ENCODE measurements around the gene SLC1A1.

Gene SLC1A1

DNA sequence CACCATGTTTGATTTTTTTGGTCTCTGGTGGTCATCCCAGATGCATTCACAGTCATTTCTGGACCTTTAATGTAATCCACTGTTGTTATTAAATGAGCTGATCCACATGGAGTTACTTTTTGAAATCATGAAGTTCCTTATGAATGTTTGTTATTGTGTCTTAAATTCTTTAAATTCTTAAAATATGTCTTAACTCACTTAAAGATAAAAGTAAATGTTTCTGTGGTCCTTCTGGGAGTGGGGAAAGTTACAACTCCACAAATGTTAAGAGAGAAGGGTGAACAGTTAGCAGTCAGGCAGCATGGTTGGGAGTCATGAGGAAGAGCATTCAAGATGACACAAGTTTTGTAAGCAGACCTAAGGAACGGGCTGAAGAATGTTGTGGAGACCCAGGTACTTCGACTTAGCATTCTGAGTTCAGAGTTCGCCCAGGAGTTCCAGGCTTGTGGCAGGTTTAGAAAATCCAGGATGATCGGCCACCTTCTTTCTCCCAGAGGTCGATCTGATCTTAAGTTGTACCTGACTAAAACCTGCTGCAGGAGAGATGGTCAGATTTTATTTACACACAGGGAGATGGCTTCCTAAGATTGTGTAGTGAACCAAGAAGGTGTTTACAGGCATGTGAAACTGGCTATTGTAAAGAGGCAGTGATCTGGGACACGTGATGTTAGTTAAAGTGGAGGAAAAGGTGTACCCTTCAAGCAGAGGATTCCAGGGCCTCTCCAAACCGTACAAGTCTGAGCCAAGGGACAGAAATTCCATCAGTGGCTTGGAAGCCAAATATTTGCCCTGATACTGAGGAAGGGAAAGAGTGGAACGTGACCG is 17.2 kb downstream of the SLC1A1 start:
- H3K27me3 ChIP-seq (ENCODE audit: control insufficient read depth, insufficient read depth, low read length), result no peaks in the 10 kb centered on the region
- no peak overlapping the region for H3K9ac ChIP-seq (ENCODE audit: low read length)
- no peak overlapping the region for H3K4me3 ChIP-seq (ENCODE audit: low read length)
- no peaks in the 10 kb centered on the region for H3K4me1 ChIP-seq (ENCODE audit: control insufficient read depth, low read depth, low read length)
- H3K9me3 ChIP-seq (ENCODE audit: control insufficient read depth, low read depth, low read length), result no peaks in the 10 kb centered on the region
- H3K27ac ChIP-seq (ENCODE audit: low read length), result no peak overlapping the region
- H3K36me3 ChIP-seq (ENCODE audit: control insufficient read depth, low read depth, low read length), result no peaks in the 10 kb centered on the region

DNA sequence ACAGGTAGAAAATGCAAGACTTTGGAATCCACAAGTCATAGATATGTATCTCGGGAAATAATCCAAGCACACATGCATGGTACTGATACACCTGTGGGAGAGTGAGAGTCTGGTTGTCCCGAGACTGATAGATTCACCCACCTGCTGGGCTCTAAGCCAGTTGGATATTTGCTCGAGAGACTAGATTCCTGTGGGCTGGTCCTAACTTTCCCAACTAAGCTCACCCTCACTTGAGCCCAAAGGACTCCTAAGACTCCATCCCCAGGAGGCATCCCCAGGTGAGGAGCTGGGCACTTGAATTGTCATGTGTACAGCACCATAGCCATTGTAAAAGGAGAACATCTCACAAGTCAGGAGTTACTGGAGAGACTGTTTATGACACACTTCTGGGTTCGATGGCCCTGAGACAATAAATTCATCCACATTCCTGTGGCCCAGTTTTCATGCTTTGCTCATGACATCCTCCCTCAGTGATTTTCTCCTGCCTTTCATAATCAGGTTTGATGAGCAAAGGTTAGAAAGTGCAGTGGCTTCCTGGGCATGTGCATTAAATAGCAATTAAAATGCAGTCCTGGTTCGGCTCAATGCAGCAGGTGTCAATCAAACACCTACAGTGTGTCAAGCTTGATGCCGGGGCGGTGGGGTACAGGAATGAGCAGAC is 18.1 kb downstream of the SLC1A1 start:
- no peak overlapping the region for H3K9ac ChIP-seq (ENCODE audit: low read length)
- no peaks in the 10 kb centered on the region for H3K4me1 ChIP-seq (ENCODE audit: control insufficient read depth, low read depth, low read length)
- H3K27ac ChIP-seq (ENCODE audit: low read length), result no peak overlapping the region
- no peaks in the 10 kb centered on the region for H3K27me3 ChIP-seq (ENCODE audit: control insufficient read depth, insufficient read depth, low read length)
- no peaks in the 10 kb centered on the region for H3K9me3 ChIP-seq (ENCODE audit: control insufficient read depth, low read depth, low read length)
- H3K36me3 ChIP-seq (ENCODE audit: control insufficient read depth, low read depth, low read length), result no peaks in the 10 kb centered on the region
- H3K4me3 ChIP-seq (ENCODE audit: low read length), result no peak overlapping the region

DNA sequence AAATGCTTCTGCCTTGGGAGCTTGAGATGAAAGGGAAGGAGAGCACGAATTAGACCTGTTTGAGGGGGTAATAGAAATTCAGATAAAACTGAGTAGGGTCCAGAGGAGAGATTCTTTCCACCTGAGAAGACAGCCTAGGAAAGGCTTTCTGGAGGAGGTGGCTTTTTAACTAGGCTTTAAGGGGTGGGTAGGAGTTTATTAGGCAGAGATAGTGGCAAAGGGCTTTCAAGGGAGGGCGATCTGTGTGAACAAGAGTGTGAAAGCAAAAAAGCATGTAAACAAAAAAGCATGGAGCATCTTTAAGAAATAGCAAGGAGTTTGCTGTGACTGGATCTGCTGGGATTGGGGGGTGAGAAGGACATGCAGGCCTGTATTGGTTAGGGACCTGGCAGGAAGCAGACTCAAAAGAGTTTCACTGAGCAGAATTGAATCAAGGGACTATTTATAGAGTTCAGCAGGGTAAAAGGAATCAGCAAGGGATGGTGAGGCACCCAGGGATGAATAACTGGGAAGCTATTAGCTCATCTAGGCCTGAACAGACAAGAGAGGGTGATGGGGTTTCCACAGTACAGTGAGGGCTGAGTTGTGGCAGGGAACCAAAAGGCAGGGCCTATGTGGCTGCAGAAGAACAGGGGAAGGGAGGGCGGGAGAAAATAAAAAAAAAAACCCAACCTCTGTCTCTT is 18.8 kb downstream of the SLC1A1 start:
- no peak overlapping the region for H3K4me3 ChIP-seq (ENCODE audit: low read length)

DNA sequence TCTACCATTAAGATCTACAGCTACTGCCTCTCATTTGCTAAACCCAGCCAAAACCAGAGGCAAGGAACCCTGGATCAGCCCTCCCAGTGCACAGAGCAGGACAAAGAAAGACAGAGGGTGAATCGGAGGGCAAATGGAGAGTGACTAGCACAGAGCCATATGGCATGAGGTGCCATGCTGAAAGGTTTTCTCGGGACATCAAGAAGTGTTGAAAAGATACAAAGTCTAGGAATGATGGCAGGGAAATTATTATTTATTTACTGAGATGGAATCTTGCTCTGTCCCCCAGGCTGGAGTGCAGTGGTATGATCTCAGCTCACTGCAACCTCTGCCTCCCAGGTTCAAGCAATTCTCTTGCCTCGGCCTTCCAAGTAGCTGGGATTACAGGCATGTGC is 19.3 kb downstream of the SLC1A1 start:
- peaks cover 10% of the 10 kb centered on the region for H3K4me1 ChIP-seq (ENCODE audit: control insufficient read depth, low read depth, low read length)
- no peak overlapping the region for H3K4me3 ChIP-seq (ENCODE audit: low read length)
- H3K36me3 ChIP-seq (ENCODE audit: control insufficient read depth, low read depth, low read length), result no peaks in the 10 kb centered on the region
- no peak overlapping the region for H3K27ac ChIP-seq (ENCODE audit: low read length)
- H3K27me3 ChIP-seq (ENCODE audit: control insufficient read depth, insufficient read depth, low read length), result no peaks in the 10 kb centered on the region
- H3K9ac ChIP-seq (ENCODE audit: low read length), result no peak overlapping the region
- no peaks in the 10 kb centered on the region for H3K9me3 ChIP-seq (ENCODE audit: control insufficient read depth, low read depth, low read length)

More for the DNA sequence above, 18.8 kb downstream of the SLC1A1 start:
- H3K4me1 ChIP-seq (ENCODE audit: control insufficient read depth, low read depth, low read length), result peaks cover 5% of the 10 kb centered on the region
- H3K36me3 ChIP-seq (ENCODE audit: control insufficient read depth, low read depth, low read length), result no peaks in the 10 kb centered on the region
- no peaks in the 10 kb centered on the region for H3K27me3 ChIP-seq (ENCODE audit: control insufficient read depth, insufficient read depth, low read length)
- H3K9ac ChIP-seq (ENCODE audit: low read length), result no peak overlapping the region
- H3K27ac ChIP-seq (ENCODE audit: low read length), result no peak overlapping the region
- H3K9me3 ChIP-seq (ENCODE audit: control insufficient read depth, low read depth, low read length), result no peaks in the 10 kb centered on the region

DNA sequence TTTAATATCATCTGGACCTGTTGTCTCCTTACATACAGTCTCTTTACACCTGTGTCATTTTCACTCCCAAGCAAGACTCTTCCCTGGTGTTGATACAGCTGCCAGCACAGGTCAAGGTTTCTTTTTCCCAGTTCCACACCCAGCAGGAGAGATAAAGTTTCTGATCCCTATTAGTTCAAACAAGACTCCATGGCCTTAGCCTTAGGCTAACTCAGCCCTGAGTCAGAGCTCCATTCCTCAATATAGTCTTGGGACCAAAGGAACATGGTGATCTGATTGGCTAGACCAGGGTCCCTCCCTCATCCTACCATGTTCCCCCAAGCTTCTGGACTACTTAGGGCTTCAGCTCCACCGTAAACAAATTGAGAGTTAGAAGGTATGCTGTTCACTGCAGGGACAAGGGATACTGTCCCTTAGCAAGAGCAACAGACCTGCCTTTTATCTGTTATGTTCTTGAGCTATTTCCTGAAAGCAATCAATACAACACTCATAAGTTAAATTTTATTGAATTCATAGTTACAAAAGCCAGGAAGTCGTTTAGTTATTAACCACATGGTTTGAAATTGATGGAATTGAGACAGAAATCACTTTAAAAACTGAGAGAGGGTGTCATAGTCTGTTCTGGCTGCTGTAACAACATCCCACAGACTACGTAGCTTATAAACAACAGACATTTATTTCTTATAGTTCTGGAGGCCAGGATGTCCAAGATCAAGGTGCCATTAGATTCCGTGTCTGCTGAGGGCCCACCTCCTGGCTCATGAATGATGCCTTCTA is 20.5 kb downstream of the SLC1A1 start:
- Histone ChIP-seq H3K27ac (ENCODE audit: low read length) (no peak overlapping the region), H3K4me3 (ENCODE audit: low read length) (no peak overlapping the region), H3K9me3 (ENCODE audit: control insufficient read depth, low read depth, low read length) (no peaks in the 10 kb centered on the region), H3K9ac (ENCODE audit: low read length) (no peak overlapping the region), H3K36me3 (ENCODE audit: control insufficient read depth, low read depth, low read length) (no peaks in the 10 kb centered on the region), H3K27me3 (ENCODE audit: control insufficient read depth, insufficient read depth, low read length) (no peaks in the 10 kb centered on the region), H3K4me1 (ENCODE audit: control insufficient read depth, low read depth, low read length) (peaks cover 19% of the 10 kb centered on the region)

DNA sequence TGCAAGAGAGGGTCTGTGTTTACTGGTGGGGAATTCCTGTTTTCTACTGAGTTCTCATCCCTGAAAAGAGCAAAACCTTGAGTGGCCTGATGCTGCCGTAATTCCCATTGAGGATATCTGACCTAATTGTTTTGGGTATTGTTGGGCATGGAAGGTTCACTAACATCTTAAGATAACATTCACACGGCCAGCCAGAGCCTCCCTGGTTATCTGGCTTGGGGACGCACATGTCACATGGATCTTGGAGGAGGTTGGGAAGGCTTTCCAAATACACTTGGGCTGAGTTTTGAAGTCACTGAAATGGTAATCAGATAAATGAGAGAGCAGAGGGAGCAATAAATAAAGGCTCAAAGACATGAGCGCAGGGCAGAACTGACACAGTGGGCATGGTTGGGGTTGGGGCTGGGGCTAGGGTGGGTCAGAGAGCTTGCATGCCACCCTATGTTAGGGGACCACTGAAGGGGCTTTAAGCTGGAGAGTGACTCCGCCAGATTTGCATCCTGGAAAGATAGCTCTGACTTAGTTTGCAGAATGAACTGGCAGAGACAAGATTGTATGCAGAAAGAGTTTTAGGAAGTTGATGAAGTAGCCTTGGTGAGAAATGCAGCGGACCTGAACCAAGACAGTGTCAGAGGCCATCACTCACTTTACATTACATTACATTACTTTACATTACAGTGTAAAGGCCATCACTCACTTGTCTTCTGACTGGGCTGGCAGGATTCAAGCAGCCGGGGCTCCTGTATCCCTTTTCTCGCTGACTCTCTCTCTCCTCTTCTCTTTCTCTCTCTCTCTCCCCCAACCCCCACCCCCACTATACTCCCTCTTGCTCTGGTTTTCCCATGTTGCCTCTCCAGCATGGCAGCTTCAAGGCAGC is 24.2 kb downstream of the SLC1A1 start:
- Histone ChIP-seq H3K9me3 (ENCODE audit: control insufficient read depth, low read depth, low read length) (no peaks in the 10 kb centered on the region), H3K4me1 (ENCODE audit: control insufficient read depth, low read depth, low read length) (peaks cover 19% of the 10 kb centered on the region), H3K9ac (ENCODE audit: low read length) (no peak overlapping the region), H3K27me3 (ENCODE audit: control insufficient read depth, insufficient read depth, low read length) (no peaks in the 10 kb centered on the region), H3K36me3 (ENCODE audit: control insufficient read depth, low read depth, low read length) (no peaks in the 10 kb centered on the region), H3K4me3 (ENCODE audit: low read length) (peak overlapping the region; percentile 13), H3K27ac (ENCODE audit: low read length) (no peak overlapping the region)

DNA sequence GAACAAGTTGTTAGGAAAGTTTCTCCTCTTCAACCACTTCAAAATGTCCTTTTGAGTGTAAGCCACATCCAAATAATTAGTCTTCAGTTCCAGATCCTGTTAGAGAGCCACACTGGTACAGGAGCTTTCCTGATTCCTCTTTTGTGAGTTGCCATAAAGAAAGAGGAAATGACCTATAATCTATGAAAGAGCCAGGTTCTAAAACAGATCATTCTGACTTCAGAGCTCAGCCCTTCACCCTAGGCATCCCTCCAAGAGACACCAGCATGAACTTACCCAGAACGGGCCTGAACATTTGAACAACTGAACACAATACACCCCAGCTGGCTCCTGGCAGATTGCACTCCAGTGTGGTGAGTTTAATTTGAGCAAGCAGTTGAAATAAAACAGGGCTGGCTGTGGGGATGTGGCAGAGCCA is 25.7 kb downstream of the SLC1A1 start:
- Histone ChIP-seq H3K27ac (ENCODE audit: low read length) (no peak overlapping the region), H3K36me3 (ENCODE audit: control insufficient read depth, low read depth, low read length) (no peaks in the 10 kb centered on the region), H3K9me3 (ENCODE audit: control insufficient read depth, low read depth, low read length) (no peaks in the 10 kb centered on the region), H3K9ac (ENCODE audit: low read length) (no peak overlapping the region), H3K27me3 (ENCODE audit: control insufficient read depth, insufficient read depth, low read length) (no peaks in the 10 kb centered on the region), H3K4me1 (ENCODE audit: control insufficient read depth, low read depth, low read length) (peaks cover 19% of the 10 kb centered on the region), H3K4me3 (ENCODE audit: low read length) (no peak overlapping the region)

DNA sequence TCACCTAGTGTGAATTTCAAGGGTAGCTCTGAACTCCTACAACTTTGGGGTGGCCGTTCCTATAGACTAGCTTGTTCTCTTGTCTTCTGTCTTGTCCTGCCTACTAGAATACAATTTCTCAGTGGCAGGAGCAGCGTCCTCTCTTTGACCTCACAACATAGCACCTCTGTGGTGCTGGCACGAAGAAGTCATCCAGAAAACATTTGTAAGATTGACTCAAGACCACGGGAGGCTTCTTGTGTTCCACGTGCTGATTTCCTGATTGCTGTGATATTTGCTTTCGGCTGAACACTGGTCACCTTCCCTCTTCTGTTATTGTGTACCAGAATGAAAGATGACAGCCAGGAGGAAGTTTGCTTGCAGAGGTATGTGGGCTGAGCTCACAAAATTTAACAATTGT is 27.0 kb downstream of the SLC1A1 start:
- no peak overlapping the region for H3K27ac ChIP-seq (ENCODE audit: low read length)
- H3K36me3 ChIP-seq (ENCODE audit: control insufficient read depth, low read depth, low read length), result no peaks in the 10 kb centered on the region
- no peaks in the 10 kb centered on the region for H3K9me3 ChIP-seq (ENCODE audit: control insufficient read depth, low read depth, low read length)
- H3K27me3 ChIP-seq (ENCODE audit: control insufficient read depth, insufficient read depth, low read length), result no peaks in the 10 kb centered on the region
- no peak overlapping the region for H3K9ac ChIP-seq (ENCODE audit: low read length)
- H3K4me1 ChIP-seq (ENCODE audit: control insufficient read depth, low read depth, low read length), result peaks cover 19% of the 10 kb centered on the region
- H3K4me3 ChIP-seq (ENCODE audit: low read length), result no peak overlapping the region

DNA sequence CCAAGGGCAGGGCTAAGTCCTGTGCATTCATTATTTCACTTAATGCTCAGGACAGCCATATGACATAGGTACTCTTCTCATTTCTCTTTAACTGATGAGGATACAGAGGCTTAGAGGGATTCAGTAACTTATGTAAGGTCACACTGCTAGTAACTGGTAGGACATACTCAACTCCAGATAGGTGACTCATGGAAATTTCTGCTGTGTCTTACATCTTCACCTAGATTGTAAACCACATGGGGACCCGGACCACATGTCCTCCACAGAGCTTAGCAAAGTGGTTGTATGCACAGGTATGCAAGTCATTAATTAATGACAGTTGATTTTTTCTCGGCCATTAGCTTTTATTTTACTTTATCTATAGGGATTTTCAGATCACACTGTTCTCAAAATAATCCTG is 29.3 kb downstream of the SLC1A1 start:
- Histone ChIP-seq H3K4me3 (ENCODE audit: low read length) (no peak overlapping the region), H3K27me3 (ENCODE audit: control insufficient read depth, insufficient read depth, low read length) (no peaks in the 10 kb centered on the region), H3K4me1 (ENCODE audit: control insufficient read depth, low read depth, low read length) (peaks cover 9% of the 10 kb centered on the region), H3K9ac (ENCODE audit: low read length) (no peak overlapping the region), H3K9me3 (ENCODE audit: control insufficient read depth, low read depth, low read length) (no peaks in the 10 kb centered on the region), H3K36me3 (ENCODE audit: control insufficient read depth, low read depth, low read length) (no peaks in the 10 kb centered on the region), H3K27ac (ENCODE audit: low read length) (no peak overlapping the region)

DNA sequence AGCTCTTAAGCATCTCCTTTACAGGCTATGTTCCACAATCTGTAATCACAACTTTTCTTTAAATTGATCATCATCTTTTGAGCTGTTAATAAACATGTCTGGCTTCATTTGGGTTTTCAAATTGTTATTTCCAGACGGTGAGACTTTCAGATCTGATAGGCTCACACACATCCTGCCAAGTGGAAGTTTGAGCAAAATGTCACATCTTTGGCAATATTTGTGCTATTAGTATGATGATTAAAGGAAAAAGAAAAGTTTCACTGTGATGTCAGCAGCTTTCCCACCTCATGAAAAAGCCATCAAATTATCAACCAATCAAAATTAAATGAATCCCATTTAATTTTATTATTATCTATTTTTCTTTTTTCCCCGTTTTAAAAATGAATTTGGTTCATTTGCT is 29.8 kb downstream of the SLC1A1 start:
- Histone ChIP-seq H3K9ac (ENCODE audit: low read length) (no peak overlapping the region), H3K36me3 (ENCODE audit: control insufficient read depth, low read depth, low read length) (no peaks in the 10 kb centered on the region), H3K9me3 (ENCODE audit: control insufficient read depth, low read depth, low read length) (no peaks in the 10 kb centered on the region), H3K27ac (ENCODE audit: low read length) (no peak overlapping the region), H3K4me1 (ENCODE audit: control insufficient read depth, low read depth, low read length) (peaks cover 4% of the 10 kb centered on the region), H3K4me3 (ENCODE audit: low read length) (no peak overlapping the region), H3K27me3 (ENCODE audit: control insufficient read depth, insufficient read depth, low read length) (no peaks in the 10 kb centered on the region)

All from iPS-18a (cell line).